Measurements from ENCODE around the gene IRX5.

Gene IRX5

GRCh38 chr16:54952195-54952594 is 21.5 kb downstream of the IRX5 start:
- DNase-seq: no peak

- DNase-seq: no peak
These were observed 22.8 kb downstream of the IRX5 start for GRCh38 chr16:54953461-54953860.

- no peak for DNase-seq
These were observed 23.6 kb downstream of the IRX5 start for GRCh38 chr16:54954220-54954619.

GRCh38 chr16:54955757-54956156 is 25.1 kb downstream of the IRX5 start:
- no peak for DNase-seq

- DNase-seq: no peak
These were observed 26.9 kb downstream of the IRX5 start for GRCh38 chr16:54957403-54958166.

- no peak for DNase-seq
These were observed 31.4 kb downstream of the IRX5 start for GRCh38 chr16:54962045-54962444.

- no peak for DNase-seq
These were observed 33.6 kb downstream of the IRX5 start for GRCh38 chr16:54964239-54964638.

GRCh38 chr16:54965464-54965863 is 34.8 kb downstream of the IRX5 start:
- DNase-seq: no peak

GRCh38 chr16:54968011-54968410 is 37.3 kb downstream of the IRX5 start:
- DNase-seq: no peak

GRCh38 chr16:54968784-54969183 is 38.1 kb downstream of the IRX5 start:
- DNase-seq: no peak

- no peak for DNase-seq
These were observed 39.4 kb downstream of the IRX5 start for GRCh38 chr16:54970016-54970415.

- DNase-seq: no peak
These were observed 43.7 kb downstream of the IRX5 start for GRCh38 chr16:54974367-54974766.

GRCh38 chr16:54976651-54977200 is 46.1 kb downstream of the IRX5 start:
- DNase-seq: no peak

GRCh38 chr16:54977211-54977610 is 46.5 kb downstream of the IRX5 start:
- DNase-seq: no peak

- DNase-seq: no peak
These were observed 50.2 kb downstream of the IRX5 start for GRCh38 chr16:54980821-54981220.

All from left hindlimb (tissue), 1 donor.